Coronary artery (tissue), 2 donors: Measurements from ENCODE around the gene CTNND1.

Experiments
- DNase-seq: peaks from one replicate; pipeline ENCODE4 v3.0.0-alpha.2; 2017; ENCODE audit warnings: low spot score
- H3K27ac ChIP-seq, 2 donors: fragments of 200-600 bp; sonication (generic); one replicate each; pipeline ENCODE4 v1.5.1; 2016 to 2019
- H3K4me3 ChIP-seq: fragments of 200-600 bp; sonication (generic); 2 replicates; pipeline ENCODE4 v1.5.1; 2016; ENCODE audit warnings: mild to moderate bottlenecking, moderate library complexity
- CTCF ChIP-seq: fragments of 200-600 bp; sonication (generic); IDR thresholded peaks from one replicate; pipeline ENCODE4 v1.5.1; 2019; ENCODE audit warnings: antibody characterized with exemption

The CTNND1 gene

DNA sequence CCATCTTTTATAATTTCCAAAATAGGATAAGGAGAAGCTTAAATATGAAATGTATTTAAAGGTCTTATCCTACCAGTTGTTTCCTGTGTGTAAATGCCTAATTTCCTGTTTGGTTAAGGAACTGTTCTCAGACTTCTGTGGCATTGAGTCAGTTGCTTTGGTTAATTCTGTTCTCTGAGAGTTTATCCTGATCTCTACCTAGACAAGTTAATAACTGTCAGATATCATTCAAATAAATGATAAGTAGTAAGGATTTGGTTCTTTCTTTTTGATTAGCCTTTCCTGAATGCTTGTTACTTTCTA, 39.5 kb downstream of the CTNND1 start:
- DNase-seq: no peak
- Histone ChIP-seq H3K4me3 (no peak overlapping the region), H3K27ac (no peak overlapping the region)
- TF ChIP-seq CTCF: no peak

DNA sequence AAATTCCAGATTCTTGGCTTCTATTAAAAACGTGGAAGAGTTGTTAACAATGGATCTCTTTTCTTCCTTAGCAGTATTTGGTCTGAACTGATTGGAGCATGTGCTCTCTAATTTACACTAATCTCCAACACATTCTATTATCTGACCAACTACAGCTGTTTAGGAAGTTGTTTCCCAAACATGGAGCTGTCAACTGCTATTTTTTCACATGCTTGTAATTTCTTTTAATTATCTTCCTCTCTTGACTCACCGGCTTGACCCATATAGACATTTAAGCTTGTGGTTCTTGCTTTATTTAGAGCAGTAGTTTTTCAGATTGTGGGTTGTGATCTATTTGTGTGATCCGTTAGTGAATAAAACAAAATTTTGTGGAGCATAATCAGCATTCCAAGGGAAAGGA, 40.8 kb downstream of the CTNND1 start:
- H3K4me3 ChIP-seq: no peak overlapping the region
- no peak for TF ChIP-seq CTCF
- no peak for DNase-seq
- no peak overlapping the region for H3K27ac ChIP-seq

- H3K27ac ChIP-seq: no peak overlapping the region
- no peak for TF ChIP-seq CTCF
- no peak overlapping the region for H3K4me3 ChIP-seq
- no peak for DNase-seq
Measured at GRCh38 chr11:57804466-57804865, 42.9 kb downstream of the CTNND1 start.

- no peak overlapping the region for H3K4me3 ChIP-seq
- no peak overlapping the region for H3K27ac ChIP-seq
- DNase-seq: no peak
- no peak for TF ChIP-seq CTCF
Measured at GRCh38 chr11:57805780-57806179, 44.2 kb downstream of the CTNND1 start.

- H3K27ac ChIP-seq: no peak overlapping the region
- no peak overlapping the region for H3K4me3 ChIP-seq
- TF ChIP-seq CTCF: no peak
- DNase-seq: no peak
Measured at GRCh38 chr11:57812634-57813033, 51.0 kb downstream of the CTNND1 start.

- Histone ChIP-seq H3K4me3 (no peak overlapping the region), H3K27ac (no peak overlapping the region)
- no peak for TF ChIP-seq CTCF
- DNase-seq: no peak
Measured at GRCh38 chr11:57815476-57815875, 53.9 kb downstream of the CTNND1 start.

- no peak overlapping the region for H3K27ac ChIP-seq
- H3K4me3 ChIP-seq: no peak overlapping the region
- no peak for TF ChIP-seq CTCF
- no peak for DNase-seq
Measured at GRCh38 chr11:57815877-57816276, 54.3 kb downstream of the CTNND1 start.
